GM21619 (cell line): Measurements from ENCODE around the gene RELCH.
A peak's percentile ranks its signal among the peaks of the same experiment; 100 is the strongest.

Experiments used
- ATAC-seq: cut with Tn5 transposase; IDR thresholded peaks from one replicate; pipeline ENCODE4 v1.9.1; 2021; ENCODE audit not compliant: unreplicated experiment

Gene RELCH

DNA sequence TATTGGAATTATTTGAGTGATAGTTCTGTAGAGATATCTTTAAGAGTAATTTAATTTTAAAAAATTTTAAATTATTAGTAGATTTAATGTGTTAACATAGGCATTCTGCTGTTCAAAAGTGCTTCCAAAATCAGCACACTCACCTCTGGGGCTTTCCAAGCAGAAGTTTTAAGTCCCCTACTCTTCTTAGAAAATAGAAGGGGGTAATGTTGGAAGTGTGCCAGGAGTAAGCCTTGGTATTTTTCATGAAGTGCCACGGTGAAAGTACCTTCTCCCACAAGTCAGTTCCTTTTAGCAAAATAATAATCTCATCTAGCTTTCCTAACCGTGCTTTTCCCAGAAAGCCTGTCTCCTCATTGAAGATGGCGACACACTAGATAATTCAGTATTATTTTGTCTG, 134.1 kb downstream of the RELCH start:
- ATAC-seq: no peak

DNA sequence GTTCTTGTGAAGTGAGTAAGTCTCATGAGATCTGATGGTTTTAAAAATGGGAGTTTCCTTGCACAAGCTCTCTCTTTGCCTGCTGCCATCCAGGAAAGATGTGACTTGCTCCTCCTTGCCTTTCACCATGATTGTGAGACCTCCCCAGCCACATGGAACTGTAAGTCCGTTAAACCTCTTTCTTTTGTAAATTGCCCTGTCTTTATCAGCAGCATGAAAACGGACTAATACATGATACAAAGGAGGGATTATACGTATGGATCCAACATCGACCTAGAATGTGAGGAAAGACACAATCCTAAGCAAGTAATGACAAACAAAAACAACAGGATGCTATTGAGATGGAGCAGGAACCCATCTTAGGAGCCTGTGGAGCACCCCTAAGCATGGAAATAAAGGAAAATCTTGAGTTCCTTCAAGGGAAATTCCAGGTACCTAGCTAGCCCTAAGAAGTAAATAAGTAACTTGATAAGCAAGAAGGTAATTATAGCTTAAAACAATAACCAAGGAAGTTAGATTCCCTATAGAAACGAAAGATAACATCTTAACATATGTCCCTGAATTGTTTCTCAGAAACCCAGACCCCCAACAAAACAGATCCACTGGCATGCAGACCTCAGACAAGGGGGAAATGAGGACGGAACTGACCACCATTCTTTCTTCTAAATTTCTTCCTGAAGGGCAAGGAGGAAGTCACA, 136.6 kb downstream of the RELCH start:
- ATAC-seq: no peak

DNA sequence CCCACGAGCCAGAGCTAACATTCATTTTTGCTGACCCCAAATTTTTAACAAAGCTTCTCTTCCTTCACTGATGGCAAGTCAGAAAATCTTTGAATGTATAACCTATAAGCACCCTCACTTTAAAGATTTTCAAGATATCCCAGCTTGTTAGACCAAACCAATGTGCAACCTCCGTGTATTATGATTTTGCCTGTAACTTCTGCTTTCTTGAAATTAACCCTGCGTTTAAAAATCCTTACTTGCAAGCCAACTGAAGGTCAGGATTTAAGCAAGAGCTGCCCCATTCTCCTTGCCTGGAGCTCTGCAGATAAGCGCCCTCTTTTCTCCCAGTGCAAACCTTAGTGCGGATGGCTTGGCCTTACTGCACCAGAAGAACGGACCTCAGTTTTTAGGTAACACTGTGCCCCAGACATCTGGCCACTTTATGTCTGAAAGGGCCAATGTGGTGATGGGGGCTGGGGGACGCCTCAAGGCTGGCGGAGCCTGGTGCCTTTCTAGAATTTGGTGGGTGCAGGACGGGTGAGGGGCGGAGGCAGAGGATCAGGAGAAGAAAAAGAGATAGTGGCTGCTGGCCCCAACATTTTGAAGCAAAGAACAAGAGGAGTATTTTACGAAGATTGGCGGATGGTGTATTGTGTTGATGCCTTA, 137.2 kb downstream of the RELCH start:
- ATAC-seq: no peak

DNA sequence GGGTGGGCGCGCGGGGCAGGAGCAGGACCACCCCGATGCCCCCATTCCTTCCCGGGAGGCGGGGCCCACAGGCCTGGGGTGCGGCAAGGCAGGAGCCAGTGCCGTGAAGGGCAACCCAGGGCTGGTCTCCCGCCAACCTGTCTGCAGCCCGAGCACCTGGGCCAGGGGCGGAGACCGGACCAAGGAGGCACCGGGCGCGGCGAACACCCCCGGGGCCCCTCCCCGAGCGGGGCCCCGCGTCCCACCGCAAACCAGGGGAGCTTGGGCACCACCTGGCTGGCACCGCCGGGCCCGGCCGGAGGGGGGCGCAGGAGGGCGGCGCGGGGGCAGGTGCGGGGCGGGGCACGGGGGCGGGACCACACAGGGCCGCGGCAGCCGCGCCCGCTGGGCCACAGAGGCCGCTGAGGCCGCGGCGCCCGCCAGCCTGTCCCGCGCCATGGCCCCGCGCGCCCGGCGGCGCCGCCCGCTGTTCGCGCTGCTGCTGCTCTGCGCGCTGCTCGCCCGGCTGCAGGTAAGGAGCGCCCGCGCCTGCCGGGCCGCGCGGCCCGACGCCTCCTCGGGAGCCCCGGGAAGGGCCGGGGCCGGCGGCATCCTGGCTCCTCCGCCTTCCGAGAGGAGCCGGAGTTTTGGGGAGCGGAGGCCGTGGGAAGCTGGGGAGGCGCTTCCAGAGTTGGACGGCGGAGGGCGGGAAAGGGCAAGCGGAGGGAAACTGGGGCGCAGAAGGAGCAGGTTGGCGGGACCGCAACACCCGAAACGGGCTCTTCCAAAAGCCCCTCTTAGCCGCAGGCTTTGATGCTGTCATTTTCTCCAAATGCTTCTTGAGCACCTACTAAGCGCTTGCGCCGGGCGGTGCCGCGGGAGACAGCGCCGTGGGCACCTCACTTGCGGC, 138.1 kb downstream of the RELCH start, which contains the start of gene TNFRSF11A:
Gene TNFRSF11A, plus strand, starts transcription at position 394 of the 889 bp plus-strand sequence. Its CDS starts 43 bp downstream, at position 437.
- ATAC-seq: peak; percentile 62

DNA sequence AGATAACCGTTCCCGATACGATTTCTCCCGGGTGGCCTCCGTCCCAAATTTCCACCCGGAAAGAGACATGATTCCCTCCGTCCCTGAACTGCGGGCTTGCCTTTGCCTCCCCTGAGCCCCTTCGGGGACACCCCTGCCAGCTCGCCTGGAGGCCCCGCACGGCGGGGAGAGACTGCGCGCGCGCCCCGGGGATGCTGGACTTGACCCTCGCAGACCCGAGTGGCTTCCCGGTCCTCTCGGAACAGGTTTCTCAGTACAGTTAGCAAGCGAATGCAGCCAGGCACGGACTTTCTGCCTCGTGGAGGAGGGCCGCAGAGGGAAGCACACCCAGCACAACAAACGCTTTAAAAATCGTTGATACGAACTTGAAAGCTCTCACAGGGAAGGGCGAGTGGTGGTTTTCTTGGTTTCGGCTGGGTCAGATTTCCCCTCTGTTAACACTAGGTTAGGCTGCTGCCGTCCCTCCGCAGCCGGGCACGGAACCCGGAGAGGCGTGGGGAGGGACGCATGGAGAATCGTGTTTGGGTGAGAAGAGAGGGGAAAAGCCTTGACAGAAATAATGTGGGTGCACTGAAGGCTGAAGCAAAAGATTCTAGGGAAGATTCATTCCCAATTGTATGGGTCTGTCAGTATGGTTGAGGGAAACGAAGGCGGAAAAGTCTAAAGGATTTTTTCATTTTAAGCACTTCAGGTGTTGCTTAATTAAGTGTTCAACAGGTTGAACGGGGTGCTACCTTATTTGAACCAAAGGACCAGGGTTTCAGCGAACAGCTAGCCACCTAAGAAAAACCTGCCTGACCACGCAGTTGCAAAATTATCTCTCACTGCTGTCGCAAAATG, 139.0 kb downstream of the RELCH start:
- peak; percentile 25 for ATAC-seq

DNA sequence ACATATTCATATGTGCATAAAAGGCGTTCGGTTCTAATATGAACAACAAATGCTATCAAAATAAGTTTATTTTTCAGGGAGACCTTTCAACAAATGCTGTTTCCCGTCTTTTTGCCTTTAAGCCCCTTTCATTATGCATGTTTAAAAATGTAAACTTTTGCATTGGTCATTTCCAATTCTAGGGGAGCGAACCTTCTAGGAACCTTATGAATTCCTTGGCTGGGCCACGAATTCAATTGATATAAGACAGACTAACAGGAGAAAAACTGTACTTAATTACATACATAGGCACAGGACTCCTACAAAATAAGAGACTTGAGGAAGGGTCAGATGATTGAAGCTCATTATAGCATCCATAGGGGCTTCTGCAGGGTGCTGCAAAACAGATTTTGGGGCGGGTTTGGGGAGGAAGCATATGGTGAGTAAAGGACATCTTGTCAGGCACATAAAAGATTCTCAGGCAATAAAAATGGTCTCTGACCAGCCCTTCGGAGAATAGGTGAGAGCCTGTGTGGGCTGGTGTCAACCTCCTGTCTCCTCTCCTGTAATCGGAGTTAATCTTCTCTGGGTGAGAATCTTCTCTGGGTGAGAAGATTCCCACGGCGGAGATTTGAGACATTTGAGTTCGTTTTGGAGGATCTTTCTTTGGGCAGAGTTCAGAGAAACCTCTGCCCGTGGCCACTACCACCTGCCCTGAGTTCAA, 139.7 kb downstream of the RELCH start:
- no peak for ATAC-seq

DNA sequence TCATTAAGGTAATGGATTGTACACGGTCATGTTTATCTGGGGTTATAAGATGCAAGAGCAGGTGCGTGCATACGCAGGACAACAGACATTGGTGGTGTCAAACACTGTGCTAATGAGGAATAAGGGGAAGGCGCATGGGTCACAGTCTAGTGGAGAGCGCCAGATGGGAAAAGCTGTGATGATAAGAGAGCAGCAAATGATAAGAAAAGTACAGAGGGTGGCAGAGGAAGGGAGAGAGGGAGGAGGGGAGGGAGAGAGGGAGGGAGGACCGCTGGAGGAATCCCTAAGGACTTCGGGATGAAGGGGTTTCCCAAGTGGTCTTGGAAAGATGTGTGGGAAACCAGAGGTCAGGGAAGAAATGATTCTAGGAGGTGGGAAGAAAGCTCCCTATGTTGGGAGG, 140.9 kb downstream of the RELCH start:
- ATAC-seq: no peak

DNA sequence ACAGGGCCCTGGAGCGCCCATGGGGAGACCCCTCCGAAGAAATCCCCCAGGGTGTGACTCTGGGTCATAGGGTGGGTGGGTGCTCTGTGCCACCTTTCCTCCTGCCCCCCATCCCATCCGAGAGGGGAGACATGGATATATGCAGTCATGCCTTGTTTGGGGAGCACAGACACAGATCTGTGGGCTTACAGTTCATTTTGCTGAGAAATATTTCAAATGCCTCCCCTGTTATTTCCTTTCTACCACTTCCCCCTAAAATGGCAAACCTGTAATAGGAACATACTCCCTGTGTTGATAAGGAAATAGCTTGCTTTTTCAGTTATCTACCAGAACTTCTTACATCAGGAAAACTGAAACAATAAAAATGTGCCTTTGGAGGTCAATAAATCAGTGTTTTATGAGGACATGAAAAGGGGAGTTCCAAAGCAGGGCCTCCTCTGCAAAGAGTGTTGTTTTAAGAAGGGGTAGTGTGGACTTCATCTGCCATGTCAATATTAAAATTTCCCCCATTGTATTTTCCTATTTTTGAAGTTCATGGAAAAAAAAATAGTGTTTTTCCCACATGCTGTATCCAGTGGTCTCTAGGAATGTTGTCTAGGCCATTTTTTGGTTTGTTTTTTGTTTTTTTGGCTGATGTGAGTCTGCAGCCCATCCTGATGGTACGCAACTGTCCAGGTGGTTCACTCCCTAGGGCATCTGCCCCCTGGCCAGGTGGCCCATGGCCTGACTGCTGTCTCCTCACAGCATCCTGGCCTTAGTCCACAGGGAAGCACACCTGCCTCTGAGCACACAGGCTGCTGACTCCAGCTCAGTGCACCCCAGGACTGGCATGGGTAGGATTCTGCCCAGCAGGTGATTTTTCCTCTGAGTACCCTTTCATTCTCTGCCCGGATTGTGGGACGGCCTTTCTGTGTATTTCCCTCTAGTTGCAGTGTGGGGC, 141.8 kb downstream of the RELCH start:
- ATAC-seq: no peak

DNA sequence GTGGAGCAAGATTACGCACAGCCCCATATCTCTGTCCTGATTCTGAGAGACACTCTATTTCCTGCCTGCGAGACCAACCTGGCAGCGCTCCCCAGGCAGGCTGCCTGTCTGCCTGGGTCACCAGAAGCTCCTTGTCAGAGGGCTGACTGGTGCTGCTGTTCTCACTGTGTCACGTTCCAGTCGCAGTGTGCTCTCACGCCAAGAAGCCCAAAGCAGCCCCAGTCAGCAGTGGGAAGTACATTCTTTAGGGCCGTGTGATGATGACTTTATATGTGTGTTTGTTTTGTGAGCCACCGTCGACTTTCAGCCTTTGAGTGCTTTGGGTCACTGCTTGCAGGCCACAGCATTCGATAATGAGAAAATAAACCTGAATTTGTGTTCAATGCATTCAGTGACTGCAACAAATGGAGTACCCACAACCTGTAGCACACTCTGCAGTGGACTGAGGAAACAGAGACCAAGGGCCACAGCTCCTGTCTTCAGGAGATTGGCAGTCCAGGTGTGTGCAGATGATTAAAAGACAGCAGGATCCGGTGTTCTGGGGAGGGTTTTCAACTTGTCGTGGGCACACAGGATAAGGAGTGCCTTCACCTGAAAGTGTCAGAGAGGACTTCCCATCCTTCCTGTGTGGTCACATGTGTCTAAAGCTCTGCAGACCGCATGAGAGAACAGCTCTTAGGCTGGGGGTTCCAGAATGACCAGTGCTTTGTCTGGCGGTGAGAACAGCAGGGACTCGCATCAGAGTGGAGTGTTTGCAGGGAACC, 142.8 kb downstream of the RELCH start:
- ATAC-seq: peak; percentile 34

DNA sequence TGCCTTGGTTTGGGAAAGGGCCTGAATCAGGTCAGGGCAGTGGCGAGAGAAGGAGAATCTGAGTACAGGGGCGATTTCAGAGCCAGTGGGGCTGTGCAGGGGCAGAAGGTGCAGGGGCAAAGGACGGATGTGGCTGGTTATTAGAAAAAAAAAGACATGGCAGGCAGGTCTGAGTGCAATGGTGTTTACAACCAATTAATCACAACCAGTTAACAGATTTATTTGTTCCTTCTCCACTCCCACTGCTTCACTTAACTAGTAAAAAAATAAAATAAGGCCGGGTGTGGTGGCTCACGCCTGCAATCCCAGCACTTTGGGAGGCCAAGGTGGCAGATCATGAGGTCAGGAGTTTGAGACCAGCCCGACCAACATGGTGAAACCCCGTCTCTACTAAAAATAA, 143.6 kb downstream of the RELCH start:
- ATAC-seq: no peak

DNA sequence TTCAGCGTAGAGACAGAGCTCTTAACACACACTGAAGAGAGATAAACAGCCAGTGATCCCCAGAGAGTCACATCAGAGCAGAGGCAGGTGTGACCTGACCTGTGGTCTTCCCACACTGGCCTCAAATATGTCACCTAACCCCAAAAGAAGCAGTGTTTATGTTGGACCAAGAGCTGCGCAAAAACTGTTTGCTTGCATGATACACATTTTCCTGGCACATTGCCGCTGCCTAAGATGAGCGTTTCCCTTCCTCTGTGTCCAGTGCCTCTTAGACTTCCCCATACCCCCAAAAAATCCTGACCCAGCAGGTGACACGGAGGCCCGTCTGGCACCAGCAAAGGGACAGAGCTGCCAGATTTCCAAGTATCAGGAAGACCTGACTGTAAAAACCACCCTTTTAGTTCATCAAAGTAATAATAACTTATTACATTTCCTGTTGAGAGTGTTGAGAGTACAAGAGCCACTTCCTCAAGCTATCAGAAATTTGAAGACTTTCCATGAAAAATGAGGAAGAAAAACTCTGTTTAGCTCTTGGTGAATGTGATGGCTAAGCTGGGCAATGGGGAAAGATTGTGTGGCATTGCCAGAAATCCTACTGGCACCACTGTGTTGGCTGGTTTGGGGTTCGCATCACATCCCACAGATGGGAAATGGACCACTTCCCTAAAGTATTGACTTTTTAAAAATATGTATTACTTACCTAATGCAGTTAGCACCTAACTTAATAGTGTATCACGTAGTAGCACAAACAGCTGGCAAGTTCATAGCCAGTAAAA, 144.7 kb downstream of the RELCH start:
- ATAC-seq: no peak

DNA sequence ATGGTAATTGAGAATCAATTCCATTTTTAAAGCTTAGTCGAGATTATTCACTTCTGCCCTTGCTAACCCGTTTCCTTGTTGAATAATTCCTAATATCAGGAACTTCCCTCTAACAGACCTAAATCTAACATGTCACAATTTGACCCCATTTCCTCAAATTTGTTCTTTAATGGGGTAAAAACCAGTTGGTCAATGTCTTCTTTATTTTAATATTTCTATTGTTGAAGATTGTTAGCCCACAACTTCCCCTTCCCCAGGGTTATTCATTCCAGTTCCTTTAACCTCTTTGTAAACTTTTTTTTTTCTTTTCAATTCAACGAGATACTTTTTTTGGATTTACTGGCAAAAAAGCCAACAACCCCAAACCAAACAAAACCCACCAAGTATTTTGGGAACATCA, 145.4 kb downstream of the RELCH start:
- no peak for ATAC-seq

DNA sequence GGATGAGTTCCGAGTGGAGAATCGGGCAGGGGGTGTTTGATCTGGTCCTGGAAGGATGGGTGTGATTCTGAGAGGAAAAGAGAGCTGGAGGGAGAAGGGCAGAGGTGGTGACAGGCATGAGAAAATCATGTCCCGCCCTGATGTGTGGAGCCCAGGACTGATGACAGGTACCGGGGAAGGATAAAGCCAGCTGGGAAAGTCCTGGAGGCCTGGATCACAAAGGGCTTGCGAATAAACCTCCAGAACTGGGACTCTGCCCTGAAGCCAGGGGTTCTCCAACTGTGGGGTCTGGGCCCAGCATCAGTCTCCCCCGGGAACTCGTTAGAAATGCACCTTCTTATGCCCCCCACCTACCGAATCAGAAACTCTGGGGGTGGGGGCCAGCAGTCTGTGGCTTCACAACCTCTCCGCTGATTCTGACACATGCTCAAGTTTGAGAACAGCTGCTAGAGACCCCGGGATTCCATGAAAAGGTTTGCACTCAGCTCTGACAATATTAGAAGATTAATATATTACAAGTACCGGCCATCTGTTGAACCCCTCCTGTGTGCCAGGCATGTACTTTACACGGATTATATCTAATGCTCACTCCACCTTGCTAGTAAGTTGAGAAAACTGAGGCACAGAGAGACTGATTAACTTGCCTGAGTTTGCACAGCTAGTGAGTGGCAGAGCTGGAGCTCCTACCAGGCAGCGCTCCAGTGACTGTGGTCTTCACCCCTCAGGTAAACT, 146.1 kb downstream of the RELCH start:
- ATAC-seq: no peak

DNA sequence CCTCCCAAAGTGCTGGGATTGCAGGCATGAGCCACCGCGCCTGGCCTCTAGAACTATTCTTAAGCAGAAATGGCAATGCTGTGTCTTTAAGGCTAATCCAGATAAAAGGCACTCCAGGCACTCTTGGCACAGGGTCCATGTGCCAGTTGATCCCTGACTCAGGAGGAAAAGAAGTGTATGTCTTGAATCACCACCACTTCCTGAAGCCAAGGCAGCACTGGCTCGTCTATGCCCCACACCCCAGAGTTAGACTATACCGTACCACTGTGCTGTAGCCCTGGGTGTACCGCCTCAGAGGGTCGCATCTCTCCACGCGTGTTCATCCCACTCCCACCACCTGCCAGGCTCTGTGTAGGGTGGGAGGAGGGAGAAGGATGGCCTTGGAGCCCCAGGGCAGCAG, 147.1 kb downstream of the RELCH start:
- no peak for ATAC-seq

DNA sequence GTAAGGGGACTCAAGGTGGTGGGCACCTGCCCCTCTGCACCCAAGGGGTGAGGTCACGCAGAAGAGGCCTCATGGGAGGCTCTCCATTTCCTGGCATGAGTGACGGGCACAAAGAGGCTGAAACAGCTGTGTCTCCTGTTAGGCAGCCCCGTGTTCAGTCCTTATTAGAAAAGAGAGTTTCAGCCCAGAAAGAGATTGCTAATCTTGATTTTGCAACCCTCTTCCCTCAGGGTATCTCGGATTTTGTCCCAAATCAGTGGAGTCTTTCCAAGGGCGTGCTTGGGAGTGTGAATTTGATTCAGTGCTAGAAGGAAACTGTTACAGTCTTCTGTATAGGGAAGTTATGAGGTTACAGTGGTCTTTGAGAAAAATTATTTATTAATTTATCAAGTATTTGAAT, 148.4 kb downstream of the RELCH start:
- no peak for ATAC-seq

DNA sequence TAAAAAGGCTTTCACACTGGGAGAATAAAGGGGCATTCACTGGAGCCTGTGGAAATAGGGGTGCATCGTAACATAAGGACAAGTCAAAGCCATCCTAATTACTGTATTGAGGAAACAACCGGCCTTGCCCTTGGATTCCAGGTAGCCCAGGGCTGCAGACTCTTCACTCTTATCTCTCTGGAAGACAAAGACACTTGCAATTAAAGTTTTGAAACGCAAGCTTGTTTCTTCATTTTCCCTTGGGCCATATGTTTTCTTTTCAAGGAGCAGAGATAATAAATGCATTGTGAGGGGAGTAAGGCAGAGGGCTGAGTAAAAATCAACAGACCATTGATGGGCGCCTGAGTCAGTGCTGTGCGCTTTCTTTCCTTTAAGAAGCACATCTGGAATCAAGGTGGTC, 149.6 kb downstream of the RELCH start:
- no peak for ATAC-seq

DNA sequence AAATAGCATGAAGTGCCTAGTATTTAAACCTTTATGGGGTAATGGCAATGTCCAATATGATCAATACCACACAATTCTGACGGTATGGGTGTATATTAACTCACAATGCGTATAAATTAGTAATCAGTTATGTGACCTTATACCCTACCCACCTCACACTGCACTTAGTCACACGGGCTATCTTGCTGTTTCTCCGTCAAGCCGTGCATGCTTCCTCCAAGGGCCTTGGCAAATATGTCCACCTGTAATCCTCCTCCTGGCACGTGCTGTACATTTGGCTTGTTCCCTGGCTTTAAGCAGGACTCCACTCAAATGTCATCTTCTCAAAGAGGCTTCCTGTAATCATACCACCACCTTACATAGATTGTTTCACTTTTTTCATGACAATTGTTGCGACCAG, 150.3 kb downstream of the RELCH start:
- ATAC-seq: no peak
